WERI-Rb-1 (cell line): ENCODE data around the gene RBFA.
"Not testable (repeated sequence)": the region's sequence is repeated elsewhere in the genome, so short reads cannot be mapped to it uniquely, and the experiment has no call there.

Experiments used
- DNase-seq: peaks from one replicate; pipeline ENCODE4 v3.0.0-alpha.2; 2020
- H3K27ac ChIP-seq: fragments of 250-450 bp; sonication (Bioruptor Pico); 2 replicates; pipeline ENCODE4 v1.5.1; 2020; ENCODE audit warnings: mild to moderate bottlenecking, moderate library complexity
- H3K27me3 ChIP-seq: fragments of 250-450 bp; sonication (Bioruptor Pico); 2 replicates; pipeline ENCODE4 v1.5.1; 2021; ENCODE audit warnings: mild to moderate bottlenecking, low read depth, moderate library complexity; ENCODE audit not compliant: insufficient read depth, severe bottlenecking
- H3K36me3 ChIP-seq: fragments of 250-450 bp; sonication (Bioruptor Pico); 2 replicates; pipeline ENCODE4 v1.5.1; 2020; ENCODE audit warnings: mild to moderate bottlenecking, moderate library complexity
- H3K4me3 ChIP-seq: 2 replicates; pipeline ENCODE4 v1.5.1; 2011; ENCODE audit warnings: low read depth, mild to moderate bottlenecking, control low read depth, low read length
- H3K9me3 ChIP-seq: fragments of 250-450 bp; sonication (Bioruptor Pico); 2 replicates; pipeline ENCODE4 v1.5.1; 2021; ENCODE audit warnings: mild to moderate bottlenecking, moderate library complexity; ENCODE audit not compliant: severe bottlenecking
- TF ChIP-seq, protein P1 (sequence below): IDR thresholded peaks from 2 replicates; pipeline ENCODE4 v1.5.1; 2011; ENCODE audit warnings: low read depth, mild to moderate bottlenecking, control low read depth, inconsistent platforms, low read length

Gene RBFA

DNA sequence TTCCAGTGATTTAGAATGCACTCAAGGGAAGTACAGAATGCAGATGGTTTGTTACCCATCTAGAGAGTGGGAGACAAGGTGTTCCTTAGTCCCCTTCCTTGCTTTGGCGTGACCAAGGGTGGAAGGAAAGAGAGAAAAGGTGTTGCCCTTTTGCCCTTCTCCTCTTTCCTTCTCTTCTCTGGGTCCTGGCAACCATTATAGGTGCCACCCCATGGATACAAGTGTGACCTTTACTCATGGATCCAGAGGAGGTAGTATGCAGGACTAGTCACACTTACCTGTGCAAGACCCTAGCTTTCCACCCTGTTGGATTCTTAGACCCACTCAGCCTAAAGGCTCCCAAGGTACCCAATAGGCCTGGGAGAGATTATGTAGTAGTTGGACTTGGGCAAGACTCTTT lies 11.6 kb upstream of the RBFA start:
- Histone ChIP-seq H3K9me3 (peaks cover 68% of the 10 kb centered on the region), H3K27ac (no peak overlapping the region), H3K36me3 (no peaks in the 10 kb centered on the region), H3K4me3 (no peak overlapping the region), H3K27me3 (no peaks in the 10 kb centered on the region)
- TF ChIP-seq, protein P1, sequence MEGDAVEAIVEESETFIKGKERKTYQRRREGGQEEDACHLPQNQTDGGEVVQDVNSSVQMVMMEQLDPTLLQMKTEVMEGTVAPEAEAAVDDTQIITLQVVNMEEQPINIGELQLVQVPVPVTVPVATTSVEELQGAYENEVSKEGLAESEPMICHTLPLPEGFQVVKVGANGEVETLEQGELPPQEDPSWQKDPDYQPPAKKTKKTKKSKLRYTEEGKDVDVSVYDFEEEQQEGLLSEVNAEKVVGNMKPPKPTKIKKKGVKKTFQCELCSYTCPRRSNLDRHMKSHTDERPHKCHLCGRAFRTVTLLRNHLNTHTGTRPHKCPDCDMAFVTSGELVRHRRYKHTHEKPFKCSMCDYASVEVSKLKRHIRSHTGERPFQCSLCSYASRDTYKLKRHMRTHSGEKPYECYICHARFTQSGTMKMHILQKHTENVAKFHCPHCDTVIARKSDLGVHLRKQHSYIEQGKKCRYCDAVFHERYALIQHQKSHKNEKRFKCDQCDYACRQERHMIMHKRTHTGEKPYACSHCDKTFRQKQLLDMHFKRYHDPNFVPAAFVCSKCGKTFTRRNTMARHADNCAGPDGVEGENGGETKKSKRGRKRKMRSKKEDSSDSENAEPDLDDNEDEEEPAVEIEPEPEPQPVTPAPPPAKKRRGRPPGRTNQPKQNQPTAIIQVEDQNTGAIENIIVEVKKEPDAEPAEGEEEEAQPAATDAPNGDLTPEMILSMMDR = no peak
- no peak for DNase-seq

- TF ChIP-seq, protein P1 = peak; percentile 53
Observed at GRCh38 chr18:80023173-80023572, 11.1 kb upstream of the RBFA start.

DNA sequence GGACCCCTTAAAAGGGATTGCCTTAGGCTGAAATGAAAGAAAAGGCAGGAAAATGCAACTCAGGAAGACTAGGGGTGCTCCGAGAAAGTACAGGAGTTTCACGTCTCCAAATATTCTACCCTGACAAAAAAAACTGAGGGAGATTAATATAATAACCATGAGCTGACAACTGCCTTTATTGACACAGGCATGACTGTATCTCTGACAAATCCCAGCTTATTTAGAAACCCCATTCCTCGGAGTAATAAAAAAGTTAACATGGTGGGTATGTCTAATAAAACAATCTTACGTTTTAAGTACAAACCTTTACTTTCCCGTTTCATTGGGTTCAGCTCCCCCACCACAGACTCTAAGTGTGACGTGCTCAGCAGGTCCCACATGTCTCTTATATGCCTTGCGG lies 7.9 kb upstream of the RBFA start:
- no peak for DNase-seq
- Histone ChIP-seq H3K4me3 (no peak overlapping the region), H3K27me3 (no peaks in the 10 kb centered on the region), H3K27ac (no peak overlapping the region), H3K36me3 (no peaks in the 10 kb centered on the region), H3K9me3 (peaks cover 45% of the 10 kb centered on the region)
- TF ChIP-seq, protein P1 = no peak

More at GRCh38 chr18:80023173-80023572, 11.1 kb upstream of the RBFA start:
- peak; percentile 53 for DNase-seq
- Histone ChIP-seq H3K27me3 (no peaks in the 10 kb centered on the region), H3K27ac (no peak overlapping the region), H3K36me3 (no peaks in the 10 kb centered on the region), H3K9me3 (peaks cover 68% of the 10 kb centered on the region), H3K4me3 (no peak overlapping the region)

DNA sequence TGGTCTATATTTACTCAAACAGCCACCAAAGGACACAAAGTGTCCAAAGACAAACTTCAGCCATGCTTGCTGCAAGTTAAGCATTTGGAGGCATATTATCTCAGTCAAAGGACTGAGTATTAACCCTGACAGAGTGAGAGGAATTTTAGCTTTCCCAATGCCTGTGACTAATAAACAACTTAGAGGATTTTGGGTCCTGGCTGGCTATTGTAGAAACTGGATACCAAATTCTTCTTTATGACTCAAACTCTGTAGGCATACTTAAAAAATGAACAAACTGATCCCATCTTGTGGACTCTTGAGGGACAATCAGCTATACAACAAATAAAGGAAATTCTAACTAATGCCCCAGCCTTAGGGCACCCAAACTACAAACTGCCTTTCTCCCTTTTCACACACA lies 6.5 kb upstream of the RBFA start:
- not testable (repeated sequence) for H3K27me3 ChIP-seq, H3K36me3 ChIP-seq, H3K4me3 ChIP-seq, DNase-seq, H3K27ac ChIP-seq
- H3K9me3 ChIP-seq = peaks cover 32% of the 10 kb centered on the region

DNA sequence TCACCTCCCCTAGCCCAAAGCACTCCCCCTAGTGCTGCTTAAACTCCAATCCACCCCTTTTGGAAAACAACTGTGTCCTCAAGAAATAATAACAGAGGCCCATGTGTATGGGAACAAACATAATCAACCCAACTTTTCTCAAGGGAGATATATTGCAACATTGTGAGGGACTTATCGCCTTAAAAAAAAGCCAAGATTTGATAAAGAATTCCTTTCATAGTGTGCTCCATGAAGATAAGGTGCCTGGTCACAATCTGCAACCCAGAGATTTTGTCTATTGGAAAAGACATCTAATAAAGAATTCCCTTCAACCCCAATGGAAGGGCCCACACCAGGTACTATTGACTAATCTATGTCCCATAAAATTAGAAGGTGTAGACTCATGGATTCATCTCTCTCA lies 4.5 kb upstream of the RBFA start:
- TF ChIP-seq, protein P1 = no peak
- Histone ChIP-seq H3K27ac (no peak overlapping the region), H3K27me3 (no peaks in the 10 kb centered on the region), H3K4me3 (no peak overlapping the region), H3K36me3 (no peaks in the 10 kb centered on the region), H3K9me3 (peaks cover 12% of the 10 kb centered on the region)
- DNase-seq = no peak

- no peaks in the 10 kb centered on the region for H3K9me3 ChIP-seq
- peak overlapping the region; percentile 62 for H3K4me3 ChIP-seq
- TF ChIP-seq, protein P1 = no peak
- H3K36me3 ChIP-seq = peaks cover 18% of the 10 kb centered on the region
- H3K27ac ChIP-seq = peak overlapping the region; percentile 79
- no peak for DNase-seq
- H3K27me3 ChIP-seq = no peaks in the 10 kb centered on the region
Observed at GRCh38 chr18:80033181-80034067, 810 bp upstream of the RBFA start.
